Astrocyte (in vitro differentiated cells and primary cell): ENCODE measurements around the gene CARM1. TPM values are rescaled to one million over a fixed set of nuclear protein-coding genes. Genes with fewer than 3 reads are reported as not detected.
"Not testable (repeated sequence)": the region's sequence is repeated elsewhere in the genome, so short reads cannot be mapped to it uniquely, and the experiment has no call there.

Source experiments
- DNase-seq: peaks from one replicate; pipeline ENCODE4 v3.0.0-alpha.2; 2010; ENCODE audit warnings: low read depth
- FAIRE-seq: peaks from 2 replicates; lab custom pipeline; 2011; peaks lifted over from hg19 to GRCh38; lab: Jason Lieb, UNC
- H2AFZ ChIP-seq: 2 replicates; pipeline ENCODE4 v1.6.0; 2012; ENCODE audit warnings: low read depth, low read length, inconsistent platforms
- H3K27ac ChIP-seq: 2 replicates; pipeline ENCODE4 v1.5.1; 2011; ENCODE audit warnings: low read depth, low read length, inconsistent platforms
- H3K27me3 ChIP-seq: 2 replicates; pipeline ENCODE4 v1.6.0; 2011; ENCODE audit warnings: low read length, inconsistent platforms; ENCODE audit not compliant: insufficient read depth
- H3K36me3 ChIP-seq: 2 replicates; pipeline ENCODE4 v1.5.1; 2011; ENCODE audit warnings: low read length, inconsistent platforms; ENCODE audit not compliant: insufficient read depth
- H3K4me1 ChIP-seq: 2 replicates; pipeline ENCODE4 v1.5.1; 2011; ENCODE audit warnings: low read length, inconsistent platforms; ENCODE audit not compliant: insufficient read depth
- H3K4me2 ChIP-seq: 2 replicates; pipeline ENCODE4 v1.6.0; 2012; ENCODE audit warnings: low read length, inconsistent platforms
- H3K4me3 ChIP-seq: 2 replicates; pipeline ENCODE4 v1.5.1; 2011; ENCODE audit warnings: low read depth, mild to moderate bottlenecking, low read length, inconsistent platforms; ENCODE audit not compliant: insufficient read depth
- H3K79me2 ChIP-seq: 2 replicates; pipeline ENCODE4 v1.6.0; 2012; ENCODE audit warnings: mild to moderate bottlenecking, low read length, inconsistent platforms; ENCODE audit not compliant: insufficient read depth
- H3K9ac ChIP-seq: 2 replicates; pipeline ENCODE4 v1.6.0; 2012; ENCODE audit warnings: mild to moderate bottlenecking, low read length, inconsistent platforms
- H3K9me3 ChIP-seq: 2 replicates; pipeline ENCODE4 v1.5.1; 2012; ENCODE audit warnings: low read depth, mild to moderate bottlenecking, low read length, inconsistent platforms; ENCODE audit not compliant: insufficient read depth
- H4K20me1 ChIP-seq: 2 replicates; pipeline ENCODE4 v1.6.0; 2012; ENCODE audit warnings: low read length, inconsistent platforms; ENCODE audit not compliant: insufficient read depth
- H3K27ac Mint-ChIP-seq: one replicate; pipeline ENCODE4 v1.8.0; 2021; ENCODE audit warnings: mild to moderate bottlenecking, mixed read lengths; ENCODE audit not compliant: unreplicated experiment
- H3K27me3 Mint-ChIP-seq: one replicate; pipeline ENCODE4 v1.8.0; 2021; ENCODE audit warnings: low read depth, mixed read lengths; ENCODE audit not compliant: unreplicated experiment
- H3K36me3 Mint-ChIP-seq: one replicate; pipeline ENCODE4 v1.8.0; 2021; ENCODE audit warnings: low read depth, mixed read lengths; ENCODE audit not compliant: unreplicated experiment
- H3K4me1 Mint-ChIP-seq: one replicate; pipeline ENCODE4 v1.8.0; 2021; ENCODE audit warnings: low read depth, mixed read lengths; ENCODE audit not compliant: unreplicated experiment
- H3K4me3 Mint-ChIP-seq: one replicate; pipeline ENCODE4 v1.8.0; 2021; ENCODE audit warnings: mild to moderate bottlenecking, moderate library complexity, mixed read lengths; ENCODE audit not compliant: unreplicated experiment
- H3K9me3 Mint-ChIP-seq: one replicate; pipeline ENCODE4 v1.8.0; 2021; ENCODE audit warnings: mild to moderate bottlenecking, mixed read lengths; ENCODE audit not compliant: unreplicated experiment
- EZH2 ChIP-seq: IDR thresholded peaks from 2 replicates; pipeline ENCODE4 v1.6.1; 2012; ENCODE audit warnings: mild to moderate bottlenecking, low read length, inconsistent platforms; ENCODE audit not compliant: insufficient read depth
- total RNA-seq: library from RNA; stranded (reverse); gene quantifications from 2 replicates; pipeline ENCODE4 v1.2.1, GENCODE V29; 2021
- TF ChIP-seq, protein P1 (sequence below): IDR thresholded peaks from 2 replicates; pipeline ENCODE4 v1.5.1; 2011; ENCODE audit warnings: low read depth, mild to moderate bottlenecking, inconsistent platforms, low read length, moderate library complexity; ENCODE audit not compliant: insufficient read depth

Gene CARM1
- total RNA-seq, 1 donor from 2014 or later, result 62.6 TPM

DNA sequence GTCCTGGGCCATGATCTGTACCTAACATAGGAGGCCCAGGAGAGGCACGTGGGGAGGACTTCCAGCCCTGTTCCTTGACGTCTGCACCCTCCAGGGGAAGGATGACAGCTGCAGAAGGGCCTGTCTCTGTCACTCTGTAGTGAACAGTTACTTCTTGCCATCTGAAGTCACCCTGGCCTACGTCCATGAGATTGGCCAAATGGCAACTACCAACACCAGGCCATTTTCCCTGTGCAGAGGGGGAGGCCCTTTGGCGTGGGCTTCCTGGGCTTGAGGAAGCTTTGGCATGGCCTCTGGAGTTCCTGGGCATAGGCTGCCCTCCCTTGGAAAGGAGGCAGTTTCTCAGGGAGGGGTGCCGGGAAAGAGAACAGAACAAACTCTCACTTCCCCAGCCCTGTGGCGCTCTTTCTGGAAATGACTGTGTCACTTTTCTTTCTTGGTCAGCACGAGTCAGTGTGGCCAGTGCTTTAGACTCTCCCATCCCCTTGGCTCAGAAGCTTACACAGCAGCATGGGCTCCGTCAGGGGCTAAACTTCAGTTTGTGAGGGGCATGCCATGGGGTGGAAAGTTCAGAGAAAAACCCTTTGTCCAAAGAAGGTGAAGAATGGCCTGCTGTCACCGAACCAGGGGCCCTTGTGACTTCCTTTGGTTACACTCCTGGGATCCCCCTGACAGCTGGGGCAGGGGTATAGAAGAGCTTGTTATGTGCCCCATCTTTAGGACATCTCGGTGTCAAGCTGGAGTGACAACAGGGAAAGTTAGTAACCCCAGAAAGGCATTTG is 5.3 kb downstream of the CARM1 start:
- TF ChIP-seq, protein P1, sequence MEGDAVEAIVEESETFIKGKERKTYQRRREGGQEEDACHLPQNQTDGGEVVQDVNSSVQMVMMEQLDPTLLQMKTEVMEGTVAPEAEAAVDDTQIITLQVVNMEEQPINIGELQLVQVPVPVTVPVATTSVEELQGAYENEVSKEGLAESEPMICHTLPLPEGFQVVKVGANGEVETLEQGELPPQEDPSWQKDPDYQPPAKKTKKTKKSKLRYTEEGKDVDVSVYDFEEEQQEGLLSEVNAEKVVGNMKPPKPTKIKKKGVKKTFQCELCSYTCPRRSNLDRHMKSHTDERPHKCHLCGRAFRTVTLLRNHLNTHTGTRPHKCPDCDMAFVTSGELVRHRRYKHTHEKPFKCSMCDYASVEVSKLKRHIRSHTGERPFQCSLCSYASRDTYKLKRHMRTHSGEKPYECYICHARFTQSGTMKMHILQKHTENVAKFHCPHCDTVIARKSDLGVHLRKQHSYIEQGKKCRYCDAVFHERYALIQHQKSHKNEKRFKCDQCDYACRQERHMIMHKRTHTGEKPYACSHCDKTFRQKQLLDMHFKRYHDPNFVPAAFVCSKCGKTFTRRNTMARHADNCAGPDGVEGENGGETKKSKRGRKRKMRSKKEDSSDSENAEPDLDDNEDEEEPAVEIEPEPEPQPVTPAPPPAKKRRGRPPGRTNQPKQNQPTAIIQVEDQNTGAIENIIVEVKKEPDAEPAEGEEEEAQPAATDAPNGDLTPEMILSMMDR, result no peak
- Mint-ChIP-seq H3K27me3 (no peaks in the 10 kb centered on the region), H3K4me1 (peaks cover 27% of the 10 kb centered on the region), H3K36me3 (peaks cover 2% of the 10 kb centered on the region), H3K4me3 (peak overlapping the region; percentile 60), H3K27ac (peak overlapping the region; percentile 18), H3K9me3 (no peaks in the 10 kb centered on the region)
- no peak overlapping the region for H2AFZ ChIP-seq
- H3K27me3 ChIP-seq, result no peaks in the 10 kb centered on the region
- FAIRE-seq (no peak), DNase-seq (no peak)
- H3K4me2 ChIP-seq, result no peak overlapping the region
- H3K9ac ChIP-seq, result no peak overlapping the region
- H3K4me1 ChIP-seq, result peaks cover 8% of the 10 kb centered on the region
- H3K4me3 ChIP-seq, result no peak overlapping the region
- no peaks in the 10 kb centered on the region for H3K9me3 ChIP-seq
- no peaks in the 10 kb centered on the region for H3K36me3 ChIP-seq
- H3K27ac ChIP-seq, result no peak overlapping the region
- H3K79me2 ChIP-seq, result peaks cover 93% of the 10 kb centered on the region
- peaks cover 69% of the 10 kb centered on the region for H4K20me1 ChIP-seq

- H3K4me2 ChIP-seq, H3K4me3 ChIP-seq, H3K36me3 Mint-ChIP-seq, H3K4me1 ChIP-seq, H3K4me3 Mint-ChIP-seq, H3K27ac ChIP-seq, H3K36me3 ChIP-seq, H3K9me3 Mint-ChIP-seq, DNase-seq, H3K27me3 Mint-ChIP-seq, H3K27me3 ChIP-seq, H2AFZ ChIP-seq, FAIRE-seq, H3K9ac ChIP-seq, H3K9me3 ChIP-seq: not testable (repeated sequence)
- peak overlapping the region; percentile 20 for H3K27ac Mint-ChIP-seq
- H3K4me1 Mint-ChIP-seq, result peaks cover 35% of the 10 kb centered on the region
- Histone ChIP-seq H4K20me1 (peaks cover 77% of the 10 kb centered on the region), H3K79me2 (peaks cover 92% of the 10 kb centered on the region)
Observed at GRCh38 chr19:10877608-10878007, 6.3 kb downstream of the CARM1 start.

DNA sequence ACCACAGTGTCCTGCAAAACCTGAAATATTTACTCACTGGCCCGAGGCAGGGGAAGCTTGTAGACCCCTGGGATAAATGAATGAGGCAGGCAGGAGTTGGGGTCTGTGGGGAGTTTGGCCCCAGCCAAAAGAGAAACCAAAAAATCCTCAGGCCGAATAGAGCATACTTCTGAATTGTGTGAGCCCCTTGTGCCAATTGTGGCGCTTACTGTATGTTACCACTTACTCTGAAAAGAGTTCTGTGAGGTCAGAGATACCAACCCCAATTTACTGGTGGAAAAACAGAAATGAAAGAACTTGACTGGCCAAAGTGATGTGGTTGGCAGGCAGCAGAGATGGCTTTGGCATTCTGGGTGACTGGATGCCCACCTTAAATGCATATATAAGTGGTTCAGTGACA is 6.9 kb downstream of the CARM1 start:
- H3K36me3 ChIP-seq, result no peaks in the 10 kb centered on the region
- no peak overlapping the region for H3K4me3 ChIP-seq
- no peak for DNase-seq
- no peaks in the 10 kb centered on the region for H3K27me3 ChIP-seq
- no peak overlapping the region for H2AFZ ChIP-seq
- H3K9me3 ChIP-seq, result no peaks in the 10 kb centered on the region
- H3K4me1 ChIP-seq, result peaks cover 3% of the 10 kb centered on the region
- peak overlapping the region; percentile 15 for H3K4me2 ChIP-seq
- Mint-ChIP-seq H3K27ac (peak overlapping the region; percentile 20), H3K4me3 (no peak overlapping the region), H3K36me3 (peaks cover 2% of the 10 kb centered on the region), H3K9me3 (no peaks in the 10 kb centered on the region), H3K4me1 (peaks cover 35% of the 10 kb centered on the region), H3K27me3 (no peaks in the 10 kb centered on the region)
- TF ChIP-seq, protein P1, result no peak
- no peak for TF ChIP-seq EZH2
- no peak overlapping the region for H3K9ac ChIP-seq
- no peak for FAIRE-seq
- H4K20me1 ChIP-seq, result peaks cover 77% of the 10 kb centered on the region
- H3K79me2 ChIP-seq, result peaks cover 92% of the 10 kb centered on the region
- no peak overlapping the region for H3K27ac ChIP-seq
